ENCODE results near the gene GNB3. TPM values are rescaled to one million over a fixed set of nuclear protein-coding genes. Genes with fewer than 3 reads are reported as not detected.
"Not testable (repeated sequence)": the region's sequence is repeated elsewhere in the genome, so short reads cannot be mapped to it uniquely, and the experiment has no call there.

The GNB3 gene
- total RNA-seq, 2 experiments from 2014 or later: not detected

- no peaks in the 10 kb centered on the region for H3K27me3 Mint-ChIP-seq
- no peak overlapping the region for H3K4me3 Mint-ChIP-seq
- POLR2A ChIA-PET: no interaction called here
Measured at GRCh38 chr12:6855322-6855721, 14.6 kb downstream of the GNB3 start.

DNA sequence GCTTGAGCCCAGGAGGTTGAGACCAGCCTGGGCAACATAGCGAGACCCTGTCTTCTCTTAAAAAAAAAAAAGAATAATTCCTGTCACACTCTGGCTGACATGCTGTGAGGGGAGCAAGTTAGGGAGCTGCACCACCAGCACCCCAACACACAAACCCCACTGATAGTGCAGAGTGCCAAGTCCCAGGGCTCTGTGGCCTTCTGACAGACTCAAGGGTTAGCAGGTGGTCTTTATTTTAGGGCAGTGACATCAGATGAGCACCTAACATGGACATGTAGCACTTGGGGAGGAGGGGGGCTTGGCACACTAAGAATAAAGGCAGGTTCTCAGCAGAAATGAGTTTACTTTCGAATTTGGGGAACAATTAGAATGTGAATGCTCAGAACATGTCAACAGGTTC lies 18.1 kb downstream of the GNB3 start:
- Mint-ChIP-seq H3K36me3 (ENCODE audit: low read depth) (peaks cover 54% of the 10 kb centered on the region), H3K4me1 (peaks cover 9% of the 10 kb centered on the region), H3K9me3 (no peaks in the 10 kb centered on the region), H3K27ac (no peak overlapping the region), H3K4me3 (no peak overlapping the region), H3K27me3 (no peaks in the 10 kb centered on the region)
- POLR2A ChIA-PET: no interaction called here
- no peak for DNase-seq
- CTCF ChIA-PET: interaction anchor here (0.6 to 2.8 kb wide), 4 partner anchors 10 to 223 kb away, joined by 3 to 13 read pairs (median 8); partner anchors contain the start of gene SPSB2

More at GRCh38 chr12:6855322-6855721, 14.6 kb downstream of the GNB3 start:
- Mint-ChIP-seq H3K9me3 (no peaks in the 10 kb centered on the region), H3K36me3 (ENCODE audit: low read depth) (peaks cover 32% of the 10 kb centered on the region), H3K27ac (no peak overlapping the region), H3K4me1 (peaks cover 24% of the 10 kb centered on the region)
- CTCF ChIA-PET: interaction anchor here (0.9 to 6.2 kb wide), 5 partner anchors 11 to 235 kb away, joined by 3 to 67 read pairs (median 3); partner anchors contain the start of genes SPSB2 and TPI1
- no peak for DNase-seq

GRCh38 chr12:6860116-6860515 lies 19.4 kb downstream of the GNB3 start:
- ChIA-PET CTCF (interaction anchor here (0.9 to 2.8 kb wide), 4 partner anchors 9 to 106 kb away, joined by 3 to 13 read pairs (median 6); partner anchors contain the start of gene SPSB2), POLR2A (no interaction called here)

DNA sequence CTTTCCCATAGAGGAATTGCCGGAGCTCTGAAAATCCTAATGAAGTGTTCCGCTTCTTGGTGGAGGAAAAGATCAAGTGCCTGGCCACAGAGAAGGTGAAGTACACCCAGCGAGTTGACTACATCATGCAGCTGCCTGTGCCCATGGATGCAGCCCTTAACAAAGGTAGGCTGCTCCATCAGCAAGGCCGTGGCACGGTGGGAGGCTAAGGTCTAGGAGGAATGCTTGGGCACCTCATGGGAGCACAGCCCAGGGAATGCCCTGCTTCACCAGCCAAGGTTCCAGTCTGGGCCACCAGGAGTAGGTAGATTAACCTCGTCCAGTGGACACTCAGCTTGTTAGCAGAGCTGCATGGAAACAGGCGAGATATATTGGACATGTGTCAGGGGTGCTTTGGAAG lies 20.2 kb downstream of the GNB3 start:
- no peaks in the 10 kb centered on the region for H3K27me3 Mint-ChIP-seq
- CTCF ChIA-PET: interaction anchor here (1.2 to 1.4 kb wide), 2 partner anchors 9 to 30 kb away, joined by 3 to 8 read pairs; no protein-coding TSS in a partner anchor
- no peak overlapping the region for H3K4me3 Mint-ChIP-seq
- no peaks in the 10 kb centered on the region for H3K9me3 Mint-ChIP-seq
- no peaks in the 10 kb centered on the region for H3K4me1 Mint-ChIP-seq
- DNase-seq: no peak
- peaks cover 60% of the 10 kb centered on the region for H3K36me3 Mint-ChIP-seq (ENCODE audit: low read depth)
- POLR2A ChIA-PET: interaction anchor here (1.1 kb wide), 1 partner anchor 8 kb away, joined by 3 read pairs; no protein-coding TSS in a partner anchor
- H3K27ac Mint-ChIP-seq: no peak overlapping the region

More at GRCh38 chr12:6860116-6860515, 19.4 kb downstream of the GNB3 start:
- Mint-ChIP-seq H3K4me3 (no peak overlapping the region), H3K36me3 (ENCODE audit: low read depth) (peaks cover 55% of the 10 kb centered on the region), H3K27me3 (no peaks in the 10 kb centered on the region), H3K4me1 (no peaks in the 10 kb centered on the region), H3K27ac (peak overlapping the region; percentile 66), H3K9me3 (no peaks in the 10 kb centered on the region)
- no peak for DNase-seq

DNA sequence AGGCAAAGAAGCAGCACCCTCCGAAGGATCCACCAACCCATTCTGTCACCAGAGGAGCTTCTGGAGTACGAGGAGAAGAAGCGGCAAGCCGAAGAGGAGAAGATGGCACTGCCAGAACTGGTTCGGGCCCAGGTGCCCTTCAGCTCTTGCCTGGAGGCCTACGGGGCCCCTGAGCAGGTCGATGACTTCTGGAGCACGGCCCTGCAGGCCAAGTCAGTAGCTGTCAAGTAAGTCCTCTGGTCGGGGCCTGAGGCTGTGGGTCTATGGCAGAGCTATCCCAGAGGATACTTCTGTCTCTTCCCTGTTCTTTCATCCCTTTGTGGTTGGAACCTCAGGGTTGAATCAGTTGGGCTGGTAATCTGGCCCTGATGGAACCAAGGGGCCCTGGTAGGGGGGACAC lies 20.7 kb downstream of the GNB3 start:
- H3K27me3 Mint-ChIP-seq: no peaks in the 10 kb centered on the region
- POLR2A ChIA-PET: interaction anchor here (1.1 kb wide), 1 partner anchor 9 kb away, joined by 3 read pairs; no protein-coding TSS in a partner anchor
- H3K27ac Mint-ChIP-seq: no peak overlapping the region
- DNase-seq: no peak
- H3K4me3 Mint-ChIP-seq: no peak overlapping the region
- CTCF ChIA-PET: interaction anchor here (0.6 to 1.4 kb wide), 4 partner anchors 9 to 29 kb away, joined by 3 to 8 read pairs (median 4); partner anchors contain the start of gene SPSB2
- H3K4me1 Mint-ChIP-seq: peaks cover 1% of the 10 kb centered on the region
- H3K36me3 Mint-ChIP-seq (ENCODE audit: low read depth): peaks cover 60% of the 10 kb centered on the region
- H3K9me3 Mint-ChIP-seq: no peaks in the 10 kb centered on the region

- DNase-seq: no peak
- ChIA-PET POLR2A (no interaction called here), CTCF (interaction anchor here (3.3 to 7.8 kb wide), 2 partner anchors 10 kb away, joined by 16 to 67 read pairs; partner anchors contain the start of genes CDCA3, SPSB2 and USP5)
- H3K4me1 Mint-ChIP-seq: peaks cover 10% of the 10 kb centered on the region
- H3K36me3 Mint-ChIP-seq (ENCODE audit: low read depth): peaks cover 51% of the 10 kb centered on the region
- H3K27me3 Mint-ChIP-seq: no peaks in the 10 kb centered on the region
- H3K9me3 Mint-ChIP-seq: no peaks in the 10 kb centered on the region
- no peak overlapping the region for H3K4me3 Mint-ChIP-seq
- H3K27ac Mint-ChIP-seq: no peak overlapping the region
Measured at GRCh38 chr12:6863033-6863432, 22.3 kb downstream of the GNB3 start.

DNA sequence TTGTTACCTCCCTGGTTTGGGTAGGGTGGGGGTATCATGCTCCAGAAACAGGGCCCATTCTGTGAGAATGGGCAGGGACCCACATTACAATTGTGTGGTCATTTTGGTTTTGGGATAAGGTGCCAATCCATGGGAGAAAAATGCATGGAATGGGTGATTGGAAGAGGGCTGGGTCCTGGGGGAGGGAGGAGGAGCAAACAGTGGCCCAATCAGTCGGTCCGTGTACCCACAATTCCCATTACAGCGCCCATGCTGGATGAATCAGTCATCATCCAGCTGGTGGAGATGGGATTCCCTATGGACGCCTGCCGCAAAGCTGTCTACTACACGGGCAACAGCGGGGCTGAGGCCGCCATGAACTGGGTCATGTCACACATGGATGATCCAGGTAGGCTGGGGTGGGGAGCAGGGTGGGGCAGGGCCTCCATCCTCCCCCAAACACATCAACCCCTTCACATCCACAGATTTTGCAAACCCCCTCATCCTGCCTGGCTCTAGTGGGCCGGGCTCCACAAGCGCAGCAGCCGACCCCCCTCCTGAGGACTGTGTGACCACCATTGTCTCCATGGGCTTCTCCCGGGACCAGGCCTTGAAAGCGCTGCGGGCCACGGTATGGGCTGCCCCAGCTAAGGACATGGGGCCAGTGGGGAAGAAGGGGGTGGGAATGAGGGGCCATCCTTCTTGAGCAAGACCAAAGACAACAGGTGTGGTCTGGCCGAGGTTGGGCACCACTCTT lies 23.0 kb downstream of the GNB3 start:
- H3K27ac Mint-ChIP-seq: no peak overlapping the region
- POLR2A ChIA-PET: no interaction called here
- no peaks in the 10 kb centered on the region for H3K9me3 Mint-ChIP-seq
- H3K4me1 Mint-ChIP-seq: peaks cover 17% of the 10 kb centered on the region
- no peaks in the 10 kb centered on the region for H3K27me3 Mint-ChIP-seq
- H3K36me3 Mint-ChIP-seq (ENCODE audit: low read depth): peaks cover 56% of the 10 kb centered on the region
- CTCF ChIA-PET: interaction anchor here (1.0 to 7.8 kb wide), 5 partner anchors 10 to 246 kb away, joined by 3 to 67 read pairs (median 13); partner anchors contain the start of genes C1RL, CDCA3, SPSB2 and USP5
- H3K4me3 Mint-ChIP-seq: no peak overlapping the region
- no peak for DNase-seq

DNA sequence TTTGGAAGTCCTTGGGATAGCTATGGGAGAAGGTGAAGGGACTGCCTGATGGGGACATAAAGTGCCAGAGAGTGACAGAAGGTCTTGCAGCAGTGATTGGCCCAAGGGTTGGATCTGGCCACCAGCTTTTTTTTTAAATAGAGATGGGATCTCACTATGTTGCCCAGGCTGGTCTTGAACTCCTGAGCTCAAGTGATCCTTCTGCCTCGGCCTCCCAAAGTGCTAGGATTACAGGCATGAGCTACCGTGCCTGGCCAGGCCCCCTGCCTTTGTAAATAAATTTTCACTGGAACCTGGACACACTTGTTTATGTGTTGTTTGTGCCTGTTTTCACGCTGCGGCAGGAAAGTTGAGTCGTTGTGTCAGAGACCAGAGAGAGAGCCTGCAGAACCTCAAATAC lies 24.6 kb downstream of the GNB3 start:
- POLR2A ChIA-PET, H3K9me3 Mint-ChIP-seq, H3K27ac Mint-ChIP-seq, H3K27me3 Mint-ChIP-seq, H3K4me3 Mint-ChIP-seq, DNase-seq: not testable (repeated sequence)
- CTCF ChIA-PET: interaction anchor here (0.9 to 7.8 kb wide), 6 partner anchors 8 to 243 kb away, joined by 3 to 67 read pairs (median 9); partner anchors contain the start of genes CDCA3, SPSB2 and USP5
- Mint-ChIP-seq H3K36me3 (ENCODE audit: low read depth) (peaks cover 68% of the 10 kb centered on the region), H3K4me1 (peaks cover 32% of the 10 kb centered on the region)

DNA sequence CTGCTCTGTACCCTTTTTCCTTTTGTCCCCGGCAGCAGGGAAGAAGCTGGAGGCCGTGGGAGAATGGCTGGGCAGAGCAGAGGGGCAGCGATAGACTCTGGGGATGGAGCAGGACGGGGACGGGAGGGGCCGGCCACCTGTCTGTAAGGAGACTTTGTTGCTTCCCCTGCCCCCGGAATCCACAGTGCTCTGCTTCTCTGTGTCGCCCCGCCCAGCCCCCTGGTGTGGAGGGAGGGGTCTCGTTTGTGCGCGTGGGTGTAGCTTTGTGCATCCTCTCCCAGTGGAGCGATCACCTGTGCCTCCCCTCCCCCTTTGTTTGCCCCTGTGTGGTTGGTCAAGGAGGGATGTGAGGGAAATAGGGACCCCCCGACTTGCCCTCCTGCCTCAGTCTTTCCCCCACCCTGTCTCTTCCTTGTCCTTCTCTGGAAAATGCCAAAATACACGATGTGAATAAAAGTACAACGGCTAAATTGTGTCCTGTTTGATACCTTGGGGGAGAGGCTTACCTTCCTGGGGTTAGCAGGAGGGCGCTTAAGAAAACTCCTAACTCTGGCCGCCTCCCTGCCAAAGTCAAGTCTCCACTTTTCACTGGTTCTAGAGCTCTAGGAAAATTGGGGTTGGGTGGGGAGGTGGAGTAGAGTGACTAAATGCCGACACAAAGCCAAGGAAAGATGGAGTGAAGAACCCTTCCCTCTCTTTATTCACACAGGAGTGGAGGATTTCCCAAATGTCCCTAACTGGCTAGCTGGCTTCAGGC lies 25.6 kb downstream of the GNB3 start:
- Mint-ChIP-seq H3K4me3 (peak overlapping the region; percentile 92), H3K27me3 (no peaks in the 10 kb centered on the region), H3K4me1 (peaks cover 43% of the 10 kb centered on the region), H3K27ac (no peak overlapping the region), H3K36me3 (ENCODE audit: low read depth) (peaks cover 69% of the 10 kb centered on the region), H3K9me3 (no peaks in the 10 kb centered on the region)
- ChIA-PET CTCF (interaction anchor here (0.6 to 7.8 kb wide), 7 partner anchors 13 to 243 kb away, joined by 3 to 67 read pairs (median 4); partner anchors contain the start of genes CDCA3 and USP5), POLR2A (interaction anchor here (1.0 to 2.3 kb wide), 2 partner anchors 14 to 77 kb away, joined by 3 to 14 read pairs; partner anchors contain the start of genes C12orf57, CDCA3, RNU7-1 and USP5)
- no peak for DNase-seq

- Mint-ChIP-seq H3K9me3 (no peaks in the 10 kb centered on the region), H3K4me1 (peaks cover 49% of the 10 kb centered on the region), H3K4me3 (peak overlapping the region; percentile 92), H3K36me3 (ENCODE audit: low read depth) (peaks cover 69% of the 10 kb centered on the region), H3K27me3 (no peaks in the 10 kb centered on the region), H3K27ac (peak overlapping the region; percentile 95)
- CTCF ChIA-PET: interaction anchor here (0.6 to 7.8 kb wide), 9 partner anchors 14 to 975 kb away, joined by 3 to 67 read pairs (median 4); partner anchors contain the start of genes CDCA3 and USP5
- POLR2A ChIA-PET: interaction anchor here (1.0 to 2.3 kb wide), 3 partner anchors 13 to 77 kb away, joined by 3 to 14 read pairs (median 3); partner anchors contain the start of genes C12orf57, CDCA3, RNU7-1 and USP5
- DNase-seq: no peak
Measured at GRCh38 chr12:6866920-6867412, 26.2 kb downstream of the GNB3 start.

GRCh38 chr12:6867413-6868210 lies 26.9 kb downstream of the GNB3 start, which contains the start of gene TPI1:
TPI1 (plus strand) TSS chr12:6867531; CDS start chr12:6867567, 36 bp downstream.
- ChIA-PET POLR2A (interaction anchor here (0.5 to 2.3 kb wide), 4 partner anchors 13 to 109 kb away, joined by 3 to 14 read pairs (median 3); partner anchors contain the start of genes C12orf57, CDCA3, RNU7-1 and USP5), CTCF (interaction anchor here (0.5 to 7.8 kb wide), 11 partner anchors 15 to 975 kb away, joined by 3 to 67 read pairs (median 4); partner anchors contain the start of genes CDCA3 and USP5)
- H3K36me3 Mint-ChIP-seq (ENCODE audit: low read depth): peaks cover 69% of the 10 kb centered on the region
- peaks cover 52% of the 10 kb centered on the region for H3K4me1 Mint-ChIP-seq
- H3K9me3 Mint-ChIP-seq: no peaks in the 10 kb centered on the region
- peak within 1 kb of the TSS; percentile 95 for H3K27ac Mint-ChIP-seq
- peak within 1 kb of the TSS; percentile 93 for H3K4me3 Mint-ChIP-seq
- DNase-seq: peak; percentile 76
- no peaks in the 10 kb centered on the region for H3K27me3 Mint-ChIP-seq
